ENCODE measurements around the gene SLC35E1.

- TF ChIP-seq POLR2AphosphoS5 (IDR thresholded peaks at IDR 0.05) = no peak
- no peak for TF ChIP-seq CTCF (IDR thresholded peaks at IDR 0.05)
Measured at GRCh38 chr19:16535381-16535780, 36.8 kb downstream of the SLC35E1 start.

All from transverse colon (tissue), 4 donors.